LNCAP (cell line): ENCODE data around the gene FMNL2.

Experiments used
- TF ChIP-seq, protein P1 (sequence below): fragments of 450-650 bp; IDR thresholded peaks from 2 replicates; pipeline ENCODE4 v1.5.1; 2017; ENCODE audit warnings: mild to moderate bottlenecking

Gene FMNL2

DNA sequence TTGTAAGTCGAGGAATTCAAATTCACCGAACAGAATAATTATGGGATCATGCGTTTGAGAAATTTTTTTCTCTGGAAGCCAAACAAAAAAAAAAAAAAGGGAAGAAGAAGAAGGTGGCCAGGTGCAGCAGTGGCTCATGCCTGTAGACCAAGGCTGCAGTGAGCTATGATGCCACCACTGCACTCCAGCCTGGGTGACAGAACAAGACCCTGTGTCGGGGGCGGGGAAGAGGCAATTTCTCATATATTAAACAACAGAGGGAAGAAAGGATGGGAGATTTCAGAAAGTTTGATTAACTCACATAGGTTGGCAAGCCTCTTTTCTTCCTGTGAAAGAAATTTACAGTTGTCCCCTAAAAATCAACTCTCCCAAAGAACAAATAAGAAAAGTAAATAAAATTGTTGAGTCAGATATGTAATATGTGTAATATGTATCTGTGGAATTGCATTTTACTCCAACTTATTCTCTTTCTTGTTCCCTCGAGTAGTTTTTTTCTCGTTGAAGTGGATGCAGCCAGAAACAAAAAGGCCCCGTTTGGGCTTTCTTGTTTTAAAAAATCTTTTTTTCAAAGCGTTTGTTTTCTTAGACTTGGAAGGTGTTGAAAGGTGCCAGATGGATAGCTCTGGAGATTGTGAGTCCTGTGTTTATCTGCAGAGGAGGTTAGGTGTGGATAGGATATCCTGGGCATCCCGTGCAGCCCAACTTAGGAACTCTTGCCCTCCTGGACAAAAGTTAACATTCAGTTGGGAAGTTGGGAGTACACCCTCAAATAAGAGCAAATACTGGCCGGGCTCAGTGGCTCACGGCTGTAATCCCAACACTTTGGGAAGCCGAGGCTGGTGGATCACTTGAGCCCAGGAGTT lies 25.4 kb upstream of the FMNL2 start:
- TF ChIP-seq, protein P1, sequence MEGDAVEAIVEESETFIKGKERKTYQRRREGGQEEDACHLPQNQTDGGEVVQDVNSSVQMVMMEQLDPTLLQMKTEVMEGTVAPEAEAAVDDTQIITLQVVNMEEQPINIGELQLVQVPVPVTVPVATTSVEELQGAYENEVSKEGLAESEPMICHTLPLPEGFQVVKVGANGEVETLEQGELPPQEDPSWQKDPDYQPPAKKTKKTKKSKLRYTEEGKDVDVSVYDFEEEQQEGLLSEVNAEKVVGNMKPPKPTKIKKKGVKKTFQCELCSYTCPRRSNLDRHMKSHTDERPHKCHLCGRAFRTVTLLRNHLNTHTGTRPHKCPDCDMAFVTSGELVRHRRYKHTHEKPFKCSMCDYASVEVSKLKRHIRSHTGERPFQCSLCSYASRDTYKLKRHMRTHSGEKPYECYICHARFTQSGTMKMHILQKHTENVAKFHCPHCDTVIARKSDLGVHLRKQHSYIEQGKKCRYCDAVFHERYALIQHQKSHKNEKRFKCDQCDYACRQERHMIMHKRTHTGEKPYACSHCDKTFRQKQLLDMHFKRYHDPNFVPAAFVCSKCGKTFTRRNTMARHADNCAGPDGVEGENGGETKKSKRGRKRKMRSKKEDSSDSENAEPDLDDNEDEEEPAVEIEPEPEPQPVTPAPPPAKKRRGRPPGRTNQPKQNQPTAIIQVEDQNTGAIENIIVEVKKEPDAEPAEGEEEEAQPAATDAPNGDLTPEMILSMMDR = no peak

DNA sequence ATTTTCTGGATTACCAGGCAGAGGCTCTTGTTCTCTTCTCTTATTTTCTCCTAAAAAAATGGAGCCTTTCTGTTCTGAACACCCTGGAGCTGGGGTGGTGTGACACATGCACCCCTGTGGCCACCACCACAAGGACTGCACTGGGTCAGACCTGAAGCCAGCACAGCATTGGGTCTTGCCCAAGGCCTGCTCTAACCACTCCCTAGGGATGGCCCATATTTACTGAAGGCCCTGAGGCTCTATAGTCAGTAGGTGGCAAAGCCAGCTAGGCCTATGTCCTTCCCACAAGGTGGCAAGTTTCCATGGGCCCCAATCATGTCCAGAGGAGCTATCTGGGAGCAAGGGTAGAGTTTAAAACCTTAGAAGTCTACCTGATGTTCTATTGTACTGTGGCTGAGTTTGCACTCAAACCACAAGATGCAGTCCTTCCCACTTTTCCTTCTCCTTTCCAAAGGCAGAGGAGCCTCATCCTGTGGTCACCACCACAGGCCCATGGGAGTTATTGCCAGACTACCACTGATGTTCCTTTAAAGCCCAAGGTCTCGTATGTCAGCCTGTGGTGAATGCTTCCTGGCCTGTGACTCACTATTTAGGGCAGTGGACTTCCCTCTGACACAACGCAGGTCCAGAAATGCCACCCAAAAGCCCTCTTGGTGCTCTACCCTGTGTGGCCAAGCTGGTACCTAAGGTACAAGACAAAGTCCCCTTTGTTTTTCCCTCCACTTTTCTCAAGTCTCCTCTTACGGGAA lies 15.0 kb upstream of the FMNL2 start:
- TF ChIP-seq, protein P1 = no peak

- TF ChIP-seq, protein P1 = no peak
Observed at GRCh38 chr2:152320814-152321213, 14.2 kb upstream of the FMNL2 start.

DNA sequence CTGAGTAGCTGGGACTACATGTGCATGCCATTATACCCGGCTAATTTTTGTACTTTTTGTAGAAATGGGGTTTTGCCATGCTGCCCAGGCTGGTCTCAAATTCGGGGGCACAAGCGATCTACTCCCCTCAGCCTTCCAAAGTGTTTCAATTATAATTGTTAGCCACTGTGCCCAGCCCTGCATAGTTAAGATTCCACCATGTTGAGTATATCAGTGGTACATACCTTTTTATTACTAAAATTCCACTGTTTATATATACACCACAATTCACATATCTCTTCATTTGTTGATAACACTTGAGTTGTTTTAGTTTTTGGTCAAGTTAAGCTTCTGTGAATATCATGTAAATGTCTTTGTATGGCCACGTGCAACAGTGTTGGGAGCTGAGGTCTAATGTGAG lies 12.8 kb upstream of the FMNL2 start:
- TF ChIP-seq, protein P1 = no peak

DNA sequence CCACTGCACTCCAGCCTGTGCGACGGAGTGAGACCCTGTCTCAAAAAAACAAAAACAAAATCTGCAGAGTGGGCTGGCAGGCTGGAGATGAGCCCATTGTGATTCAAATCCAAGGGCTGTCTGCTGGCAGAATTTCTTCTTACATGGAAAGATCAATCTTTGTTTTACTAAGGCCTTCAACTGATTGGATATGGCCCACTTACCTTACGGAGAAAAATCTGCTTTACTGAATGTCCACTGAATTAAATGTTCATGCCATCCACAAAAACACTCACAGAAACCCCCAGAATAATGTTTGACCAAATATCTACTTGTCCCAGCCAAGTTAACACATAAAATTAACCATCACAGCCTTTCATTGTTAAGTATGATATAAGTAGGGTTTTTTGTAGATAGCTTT lies 8.3 kb upstream of the FMNL2 start:
- TF ChIP-seq, protein P1 = no peak

- TF ChIP-seq, protein P1 = no peak
Observed at GRCh38 chr2:152328013-152328412, 7.0 kb upstream of the FMNL2 start.

DNA sequence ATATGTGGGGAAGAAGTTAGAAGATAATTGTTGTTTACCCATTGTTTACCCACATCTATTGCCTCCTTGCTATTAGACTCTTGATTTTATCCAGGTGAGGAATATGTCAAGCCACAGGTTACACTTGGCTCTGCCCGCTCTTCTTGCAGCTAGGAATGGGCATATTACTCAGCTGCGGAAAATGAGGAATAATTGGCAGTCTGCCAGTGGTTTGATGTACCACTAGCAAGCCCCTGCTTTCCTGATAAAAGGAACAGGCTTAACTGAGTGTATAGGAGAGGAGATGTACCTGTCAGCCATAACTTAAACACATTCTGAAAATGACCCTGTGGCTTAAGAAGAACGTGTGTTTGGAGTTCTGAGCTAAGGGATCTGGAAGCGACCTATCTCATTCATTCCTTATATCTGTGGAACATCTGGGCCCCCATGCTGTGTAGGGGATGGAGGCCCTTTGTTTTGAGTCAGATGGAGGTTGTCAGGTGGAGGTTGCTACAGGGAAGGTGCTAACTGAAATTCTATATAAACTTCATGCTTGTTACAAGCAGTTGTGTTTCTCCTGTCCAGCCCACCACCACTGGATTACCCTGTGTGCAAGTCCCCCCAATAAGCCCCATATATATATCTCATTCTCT lies 4.6 kb upstream of the FMNL2 start:
- TF ChIP-seq, protein P1 = no peak
